Astrocyte of the spinal cord (primary cell): Measurements from ENCODE around the gene PPM1K.

ENCODE experiments used
- DNase-seq: peaks from one replicate; pipeline ENCODE4 v3.0.0; 2011; ENCODE audit warnings: low read depth, low spot score
- H3K4me3 ChIP-seq: 2 replicates; pipeline ENCODE4 v1.5.1; 2011; ENCODE audit warnings: low read depth, mild to moderate bottlenecking, low read length, moderate library complexity
- in situ Hi-C: cut with HindIII; loops from 2 replicates; pipeline ENCODE4 v1.10.0; 2017; ENCODE audit warnings: low sequenced_read_pairs
- TF ChIP-seq, protein P1 (sequence below): IDR thresholded peaks from 2 replicates; pipeline ENCODE4 v1.5.1; 2012; ENCODE audit warnings: low read depth, mild to moderate bottlenecking, low read length, inconsistent platforms

Gene PPM1K

DNA sequence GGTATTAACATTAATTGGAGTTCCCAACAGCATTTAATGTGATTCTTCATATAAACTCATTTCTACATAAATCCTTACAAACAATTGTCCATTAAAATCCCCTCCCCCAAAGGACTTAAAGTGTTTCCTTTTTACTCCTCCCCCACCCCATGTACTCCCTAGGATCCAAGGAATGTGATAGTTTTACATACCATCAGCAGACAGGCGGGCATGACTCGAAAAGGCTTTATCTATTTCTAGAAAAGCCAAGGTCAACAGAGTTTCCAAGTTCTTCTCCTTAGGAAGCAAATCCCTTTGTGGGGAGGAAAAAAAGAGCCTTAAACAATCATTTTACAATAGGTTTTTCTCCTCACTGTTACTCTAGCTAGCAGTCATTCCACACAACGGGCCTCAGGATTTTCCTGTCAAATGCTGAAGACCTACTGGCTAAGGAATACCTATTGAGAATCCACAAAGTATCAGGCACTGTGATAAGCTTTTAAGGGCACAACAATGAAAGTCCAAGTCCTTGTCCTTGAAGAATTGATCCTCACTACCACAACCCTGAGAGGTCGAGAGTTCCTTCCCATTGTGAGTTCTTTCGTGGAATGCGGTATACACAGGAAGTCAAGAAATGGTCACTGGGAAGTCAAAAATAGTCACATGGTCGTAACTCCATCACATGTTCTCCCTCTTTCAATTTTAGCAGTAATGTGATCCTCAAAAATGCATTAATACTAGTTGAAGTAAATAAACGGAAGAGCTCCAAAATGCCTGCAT lies 7.2 kb downstream of the PPM1K start:
- no peak for DNase-seq
- in situ Hi-C loops = no loop called here
- TF ChIP-seq, protein P1, sequence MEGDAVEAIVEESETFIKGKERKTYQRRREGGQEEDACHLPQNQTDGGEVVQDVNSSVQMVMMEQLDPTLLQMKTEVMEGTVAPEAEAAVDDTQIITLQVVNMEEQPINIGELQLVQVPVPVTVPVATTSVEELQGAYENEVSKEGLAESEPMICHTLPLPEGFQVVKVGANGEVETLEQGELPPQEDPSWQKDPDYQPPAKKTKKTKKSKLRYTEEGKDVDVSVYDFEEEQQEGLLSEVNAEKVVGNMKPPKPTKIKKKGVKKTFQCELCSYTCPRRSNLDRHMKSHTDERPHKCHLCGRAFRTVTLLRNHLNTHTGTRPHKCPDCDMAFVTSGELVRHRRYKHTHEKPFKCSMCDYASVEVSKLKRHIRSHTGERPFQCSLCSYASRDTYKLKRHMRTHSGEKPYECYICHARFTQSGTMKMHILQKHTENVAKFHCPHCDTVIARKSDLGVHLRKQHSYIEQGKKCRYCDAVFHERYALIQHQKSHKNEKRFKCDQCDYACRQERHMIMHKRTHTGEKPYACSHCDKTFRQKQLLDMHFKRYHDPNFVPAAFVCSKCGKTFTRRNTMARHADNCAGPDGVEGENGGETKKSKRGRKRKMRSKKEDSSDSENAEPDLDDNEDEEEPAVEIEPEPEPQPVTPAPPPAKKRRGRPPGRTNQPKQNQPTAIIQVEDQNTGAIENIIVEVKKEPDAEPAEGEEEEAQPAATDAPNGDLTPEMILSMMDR = no peak
- no peak overlapping the region for H3K4me3 ChIP-seq

DNA sequence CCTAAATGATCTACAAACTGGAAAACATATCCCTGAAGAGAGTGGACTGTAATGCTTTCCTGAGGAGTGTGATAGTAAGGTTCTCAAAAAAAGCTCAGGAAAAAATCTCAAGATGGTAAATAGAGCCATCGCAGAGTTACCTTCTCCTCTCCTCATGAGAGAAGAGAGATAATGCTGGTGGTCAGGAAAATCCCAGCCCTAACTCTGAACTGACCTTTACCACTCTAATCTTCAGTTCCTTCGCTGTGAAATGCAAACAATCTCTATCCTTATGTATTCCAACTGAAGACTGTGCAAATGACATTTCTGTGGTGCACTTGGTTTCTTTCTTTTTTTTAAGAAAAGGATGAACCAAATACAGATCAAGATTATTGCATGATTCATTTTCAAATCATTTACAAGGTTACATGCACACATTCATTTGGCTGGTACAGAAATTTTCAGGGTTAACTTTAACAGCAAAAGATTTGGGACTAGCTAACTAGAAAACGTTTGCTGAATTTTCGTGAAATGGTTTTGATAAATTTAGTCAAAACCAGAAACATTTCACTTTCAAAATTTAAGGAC lies 8.3 kb downstream of the PPM1K start:
- TF ChIP-seq, protein P1 = no peak
- DNase-seq = no peak
- H3K4me3 ChIP-seq = no peak overlapping the region
- in situ Hi-C loops = no loop called here

DNA sequence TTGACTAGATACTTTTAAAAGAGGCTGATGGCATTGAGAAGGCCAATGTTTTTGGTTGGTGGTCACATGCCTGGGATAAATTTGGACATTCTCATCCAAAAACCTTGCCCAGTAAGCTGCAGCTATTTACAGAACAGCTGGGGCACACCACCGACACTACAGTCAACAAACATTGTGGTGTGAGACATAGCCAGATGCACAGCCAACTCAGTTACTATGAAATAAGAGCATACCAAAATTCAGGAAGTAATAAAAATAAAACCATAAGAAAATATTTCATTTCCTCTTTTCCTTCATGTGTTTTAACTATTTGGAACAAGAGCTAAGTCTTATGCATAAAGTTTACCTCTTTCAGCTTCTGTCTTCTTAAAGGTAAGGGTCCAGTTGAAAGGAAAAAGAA lies 8.8 kb downstream of the PPM1K start:
- H3K4me3 ChIP-seq = no peak overlapping the region
- in situ Hi-C loops = no loop called here
- peak; percentile 16 for DNase-seq
- TF ChIP-seq, protein P1 = no peak

DNA sequence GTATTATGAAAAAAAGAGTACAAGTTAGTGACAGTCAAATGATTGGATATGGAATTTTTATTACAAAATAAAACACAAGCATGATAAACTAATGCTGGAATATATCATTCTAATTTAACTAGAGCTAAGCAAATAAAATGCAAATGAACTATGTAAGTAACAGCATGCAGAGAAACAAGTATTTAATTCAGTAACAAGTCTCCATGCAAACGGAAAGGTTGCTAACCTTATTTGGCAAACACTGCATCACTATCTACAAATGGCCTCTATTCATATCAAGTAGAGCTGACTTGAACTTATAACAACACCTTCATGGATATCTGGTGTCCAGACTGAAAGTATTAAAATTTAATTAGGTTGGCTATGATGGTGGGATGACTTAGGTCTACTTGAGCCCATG lies 15.4 kb downstream of the PPM1K start:
- TF ChIP-seq, protein P1 = no peak
- no peak for DNase-seq
- in situ Hi-C loops = no loop called here
- no peak overlapping the region for H3K4me3 ChIP-seq

DNA sequence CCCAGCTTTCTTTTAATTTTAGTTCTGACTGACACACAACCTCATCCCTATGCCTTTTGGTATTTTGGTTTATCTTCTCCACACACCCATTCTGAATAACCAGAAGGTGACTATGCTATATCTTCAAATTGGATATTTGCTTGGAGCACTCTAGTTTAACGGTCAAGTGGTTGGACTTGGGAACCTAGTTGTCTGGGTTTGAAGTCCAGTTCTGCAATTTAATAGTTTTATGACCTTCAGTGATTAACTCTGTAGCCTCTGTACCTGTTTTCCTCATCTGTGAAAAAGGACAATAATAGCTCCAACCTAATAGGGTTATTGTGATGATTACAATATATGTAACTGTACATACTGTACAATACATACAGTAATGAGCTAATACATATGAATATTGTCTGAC lies 20.0 kb downstream of the PPM1K start:
- TF ChIP-seq, protein P1 = no peak
- no peak for DNase-seq
- H3K4me3 ChIP-seq = no peak overlapping the region
- in situ Hi-C loops = no loop called here

DNA sequence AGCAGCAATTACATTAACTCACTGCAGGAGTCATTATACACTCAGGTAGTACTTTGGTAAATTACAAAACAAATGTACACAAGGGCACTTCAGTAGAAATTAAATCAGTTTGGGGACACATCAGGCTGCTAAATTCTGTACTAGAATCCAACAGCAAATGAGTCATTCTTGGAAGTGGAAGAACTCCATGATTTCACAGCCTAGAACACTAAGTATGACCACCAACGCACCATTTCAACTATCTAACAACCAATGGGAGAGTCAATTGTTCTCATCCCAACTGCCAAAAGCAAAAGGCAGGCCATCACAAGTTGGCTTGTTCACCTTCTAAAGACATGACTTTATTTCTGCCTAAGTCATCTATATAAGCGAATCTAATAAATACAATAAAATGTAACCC lies 26.6 kb downstream of the PPM1K start:
- TF ChIP-seq, protein P1 = no peak
- H3K4me3 ChIP-seq = no peak overlapping the region
- in situ Hi-C loops = no loop called here
- DNase-seq = no peak
